ENCODE data around the gene STK16.

The STK16 gene

DNA sequence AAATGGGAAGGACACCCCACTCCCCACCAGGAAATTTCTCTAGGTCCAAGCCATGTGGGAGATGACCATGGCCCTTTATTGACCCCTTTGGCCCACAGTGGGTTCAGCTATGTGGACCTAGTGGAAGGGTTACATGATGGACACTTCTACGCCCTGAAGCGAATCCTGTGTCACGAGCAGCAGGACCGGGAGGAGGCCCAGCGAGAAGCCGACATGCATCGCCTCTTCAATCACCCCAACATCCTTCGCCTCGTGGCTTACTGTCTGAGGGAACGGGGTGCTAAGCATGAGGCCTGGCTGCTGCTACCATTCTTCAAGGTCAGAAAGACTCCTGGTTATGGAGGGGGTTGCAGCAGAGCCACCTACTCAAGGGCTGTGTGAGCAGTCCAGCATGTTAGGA is 1.3 kb downstream of the STK16 start:
- no peak for DNase-seq (ENCODE audit: low read depth)
- no peak for TF ChIP-seq CTCF (conservative IDR thresholded peaks at IDR 0.05; ENCODE audit: control insufficient read depth, insufficient read depth, low read depth, low read length)
- H3K4me3 ChIP-seq (ENCODE audit: control insufficient read depth, low read depth, low read length), result peak overlapping the region; percentile 91

GRCh38 chr2:219247678-219248642 is 2.7 kb downstream of the STK16 start:
- DNase-seq (ENCODE audit: low read depth), result no peak
- TF ChIP-seq CTCF (conservative IDR thresholded peaks at IDR 0.05; ENCODE audit: control insufficient read depth, insufficient read depth, low read depth, low read length), result no peak
- no peak overlapping the region for H3K4me3 ChIP-seq (ENCODE audit: control insufficient read depth, low read depth, low read length)

GRCh38 chr2:219248845-219249202 is 3.5 kb downstream of the STK16 start:
- no peak for TF ChIP-seq CTCF (conservative IDR thresholded peaks at IDR 0.05; ENCODE audit: control insufficient read depth, insufficient read depth, low read depth, low read length)
- no peak overlapping the region for H3K4me3 ChIP-seq (ENCODE audit: control insufficient read depth, low read depth, low read length)
- no peak for DNase-seq (ENCODE audit: low read depth)

DNA sequence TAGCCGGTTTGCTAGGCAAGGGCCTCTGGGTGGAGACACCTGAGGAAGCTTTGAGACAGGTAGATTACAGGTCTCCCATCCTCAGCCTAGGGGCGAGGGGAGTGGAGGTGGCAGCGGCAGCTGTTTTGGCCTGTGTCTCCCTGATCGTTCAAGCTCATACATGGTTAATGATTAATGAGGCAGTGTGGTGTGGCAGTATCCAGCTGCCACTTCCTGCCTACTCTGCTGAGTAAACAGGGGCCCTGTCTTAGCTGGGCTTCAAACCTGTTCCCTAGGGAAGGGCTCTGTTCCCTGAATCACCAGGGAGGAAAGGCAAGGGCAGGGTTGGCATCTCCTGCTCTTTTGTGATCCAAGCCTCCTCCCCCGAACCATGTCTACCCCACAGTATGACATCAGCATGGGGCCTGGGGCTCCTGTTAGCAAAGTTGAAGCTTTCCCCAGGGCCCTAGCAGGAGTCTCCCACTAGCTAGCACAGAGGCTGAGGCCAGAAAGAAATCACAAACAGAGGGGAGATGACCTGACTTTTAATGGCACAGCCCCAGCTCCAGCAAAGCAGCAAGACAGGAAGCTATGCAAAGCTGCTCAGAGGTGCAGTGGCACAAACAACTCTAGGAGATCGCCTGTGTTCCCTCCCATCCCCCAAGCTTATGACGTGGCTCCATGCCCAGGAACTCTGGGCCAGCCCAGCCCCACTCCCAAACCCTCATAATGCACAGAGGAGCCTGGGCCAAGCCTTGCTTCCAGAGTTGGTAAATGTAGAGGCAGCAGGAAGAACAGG is 4.1 kb downstream of the STK16 start:
- TF ChIP-seq CTCF (conservative IDR thresholded peaks at IDR 0.05; ENCODE audit: control insufficient read depth, insufficient read depth, low read depth, low read length), result no peak
- peak; percentile 83 for DNase-seq (ENCODE audit: low read depth)
- H3K4me3 ChIP-seq (ENCODE audit: control insufficient read depth, low read depth, low read length), result no peak overlapping the region

- DNase-seq (ENCODE audit: low read depth), result no peak
- no peak for TF ChIP-seq CTCF (conservative IDR thresholded peaks at IDR 0.05; ENCODE audit: control insufficient read depth, insufficient read depth, low read depth, low read length)
- no peak overlapping the region for H3K4me3 ChIP-seq (ENCODE audit: control insufficient read depth, low read depth, low read length)
Observed at GRCh38 chr2:219250049-219250781, 4.9 kb downstream of the STK16 start.

GRCh38 chr2:219251656-219252055 is 6.4 kb downstream of the STK16 start:
- no peak for TF ChIP-seq CTCF (conservative IDR thresholded peaks at IDR 0.05; ENCODE audit: control insufficient read depth, insufficient read depth, low read depth, low read length)
- H3K4me3 ChIP-seq (ENCODE audit: control insufficient read depth, low read depth, low read length), result no peak overlapping the region
- no peak for DNase-seq (ENCODE audit: low read depth)
